Thymus (tissue), 11 donors: ENCODE results near the gene IL17REL. TPM values are rescaled to one million over a fixed set of nuclear protein-coding genes. Genes with fewer than 3 reads are reported as not detected.
A peak's percentile ranks its signal among the peaks of the same experiment; 100 is the strongest.

ENCODE experiments used
- DNase-seq, 9 donors: peaks; one replicate each; pipeline ENCODE4 v3.0.0-alpha.2; 2013; ENCODE audit warnings: low spot score in 9 of 9, low read depth in 6 of 9, missing footprints in 1 of 9
- H3K27ac ChIP-seq, 2 donors: one replicate each; pipeline ENCODE4 v1.5.1; 2013; ENCODE audit warnings: control low read depth in 1 of 2, low read depth in 1 of 2, low read length in 1 of 2, mild to moderate bottlenecking in 1 of 2, moderate library complexity in 1 of 2
- H3K27me3 ChIP-seq, 2 donors: one replicate each; pipeline ENCODE4 v1.5.1; 2013; ENCODE audit warnings: low read length in 1 of 2; ENCODE audit not compliant: control insufficient read depth in 2 of 2, insufficient read depth in 1 of 2
- H3K36me3 ChIP-seq, 2 donors: one replicate each; pipeline ENCODE4 v1.5.1; 2013; ENCODE audit warnings: low read length in 1 of 2, mild to moderate bottlenecking in 1 of 2, moderate library complexity in 1 of 2; ENCODE audit not compliant: control insufficient read depth in 2 of 2, insufficient read depth in 2 of 2
- H3K4me1 ChIP-seq, 2 donors: one replicate each; pipeline ENCODE4 v1.5.1; 2013; ENCODE audit warnings: low read length in 2 of 2; ENCODE audit not compliant: control insufficient read depth in 2 of 2, insufficient read depth in 2 of 2
- H3K4me3 ChIP-seq, 2 donors: one replicate each; pipeline ENCODE4 v1.5.1; 2013; ENCODE audit warnings: low read length in 2 of 2, control low read depth in 1 of 2, mild to moderate bottlenecking in 1 of 2
- H3K9me3 ChIP-seq, 2 donors: one replicate each; pipeline ENCODE4 v1.5.1; 2013; ENCODE audit warnings: low read length in 1 of 2, mild to moderate bottlenecking in 1 of 2; ENCODE audit not compliant: control insufficient read depth in 2 of 2, insufficient read depth in 1 of 2
- WGBS: extraction: QIAGEN DNeasy Blood & Tissue Kit; methylation state at CpG from one replicate; pipeline ENCODE4 v1.1.7; 2013; 5-methylcytosine and 5-hydroxymethylcytosine counted together
- polyA plus RNA-seq: library from polyadenylated mRNA; stranded (reverse); fragments of 200-250 nt; gene quantifications from one replicate; pipeline ENCODE4 v1.2.3, GENCODE V29; 2013
- total RNA-seq: library from RNA; stranded (reverse); fragments of 120-200 nt; gene quantifications from one replicate; pipeline ENCODE4 v1.2.4, GENCODE V29; 2013
- donor health status: healthy.

Gene IL17REL
- total and polyA plus RNA-seq, 2 donors: 2.4 to 5.9 TPM

GRCh38 chr22:50008151-50009040 is 4.2 kb downstream of the IL17REL start:
- peak in 1 of 9 donors; percentile 22 for DNase-seq
- Histone ChIP-seq H3K36me3 (no peaks in the 10 kb centered on the region), H3K4me1 (peaks cover 0 to 6% of the 10 kb centered on the region in 2 donors), H3K27me3 (peaks cover 18 to 46% of the 10 kb centered on the region in 2 donors), H3K4me3 (no peak overlapping the region), H3K27ac (peak overlapping the region in 1 of 2 donors; percentile 43), H3K9me3 (no peaks in the 10 kb centered on the region)
- WGBS: 94% methylated on average over 24 of the region's 24 CpGs

- 96% methylated on average over 3 of the region's 3 CpGs for WGBS
Observed at GRCh38 chr22:50007057-50007511, 5.5 kb downstream of the IL17REL start.

GRCh38 chr22:50004918-50005317 is 7.6 kb downstream of the IL17REL start:
- peaks cover 0 to 3% of the 10 kb centered on the region in 2 donors for H3K4me1 ChIP-seq
- H3K9me3 ChIP-seq: peaks cover 0 to 1% of the 10 kb centered on the region in 2 donors
- no peak overlapping the region for H3K4me3 ChIP-seq
- WGBS: 85% methylated on average over 4 of the region's 4 CpGs
- no peak for DNase-seq
- H3K27ac ChIP-seq: no peak overlapping the region
- H3K27me3 ChIP-seq: peaks cover 4 to 31% of the 10 kb centered on the region in 2 donors
- H3K36me3 ChIP-seq: no peaks in the 10 kb centered on the region

More at GRCh38 chr22:50007057-50007511, 5.5 kb downstream of the IL17REL start:
- Histone ChIP-seq H3K4me1 (peaks cover 0 to 6% of the 10 kb centered on the region in 2 donors), H3K9me3 (no peaks in the 10 kb centered on the region), H3K36me3 (no peaks in the 10 kb centered on the region), H3K27ac (no peak overlapping the region), H3K4me3 (no peak overlapping the region), H3K27me3 (peaks cover 17 to 33% of the 10 kb centered on the region in 2 donors)
- no peak for DNase-seq

GRCh38 chr22:50002791-50003190 is 9.8 kb downstream of the IL17REL start:
- no peak overlapping the region for H3K27ac ChIP-seq
- no peak for DNase-seq

GRCh38 chr22:50001388-50002231 is 11.0 kb downstream of the IL17REL start:
- no peak overlapping the region for H3K4me3 ChIP-seq
- H3K36me3 ChIP-seq: no peaks in the 10 kb centered on the region
- WGBS: 90% methylated on average over 16 of the region's 16 CpGs
- H3K9me3 ChIP-seq: peaks cover 0 to 1% of the 10 kb centered on the region in 2 donors
- H3K4me1 ChIP-seq: no peaks in the 10 kb centered on the region
- no peak overlapping the region for H3K27ac ChIP-seq
- no peak for DNase-seq
- peaks cover 7 to 34% of the 10 kb centered on the region in 2 donors for H3K27me3 ChIP-seq

More at GRCh38 chr22:50002791-50003190, 9.8 kb downstream of the IL17REL start:
- Histone ChIP-seq H3K36me3 (no peaks in the 10 kb centered on the region), H3K4me1 (no peaks in the 10 kb centered on the region), H3K27me3 (peaks cover 7 to 32% of the 10 kb centered on the region in 2 donors), H3K4me3 (no peak overlapping the region), H3K9me3 (peaks cover 0 to 1% of the 10 kb centered on the region in 2 donors)
- WGBS: 95% methylated on average over 7 of the region's 7 CpGs

- H3K27me3 ChIP-seq: peaks cover 7 to 34% of the 10 kb centered on the region in 2 donors
- no peaks in the 10 kb centered on the region for H3K36me3 ChIP-seq
- no peak overlapping the region for H3K27ac ChIP-seq
- no peak for DNase-seq
- H3K9me3 ChIP-seq: peaks cover 0 to 1% of the 10 kb centered on the region in 2 donors
- no peak overlapping the region for H3K4me3 ChIP-seq
- H3K4me1 ChIP-seq: no peaks in the 10 kb centered on the region
- WGBS: 97% methylated on average over 32 of the region's 32 CpGs
Observed at GRCh38 chr22:50000587-50001387, 11.8 kb downstream of the IL17REL start.

GRCh38 chr22:49999946-50000586 is 12.5 kb downstream of the IL17REL start:
- H3K4me3 ChIP-seq: no peak overlapping the region
- no peak for DNase-seq

More at GRCh38 chr22:49999946-50000586, 12.5 kb downstream of the IL17REL start:
- no peak overlapping the region for H3K27ac ChIP-seq
- H3K36me3 ChIP-seq: no peaks in the 10 kb centered on the region
- peaks cover 0 to 1% of the 10 kb centered on the region in 2 donors for H3K9me3 ChIP-seq
- 53% methylated on average over 41 of the region's 41 CpGs for WGBS
- no peaks in the 10 kb centered on the region for H3K4me1 ChIP-seq
- H3K27me3 ChIP-seq: peaks cover 7 to 34% of the 10 kb centered on the region in 2 donors
